ENCODE results near the gene PTPRK. TPM values are rescaled to one million over a fixed set of nuclear protein-coding genes. Genes with fewer than 3 reads are reported as not detected.

The PTPRK gene
- total and polyA plus RNA-seq, 4 donors: 8.2 to 224 (median 42.9) TPM

DNA sequence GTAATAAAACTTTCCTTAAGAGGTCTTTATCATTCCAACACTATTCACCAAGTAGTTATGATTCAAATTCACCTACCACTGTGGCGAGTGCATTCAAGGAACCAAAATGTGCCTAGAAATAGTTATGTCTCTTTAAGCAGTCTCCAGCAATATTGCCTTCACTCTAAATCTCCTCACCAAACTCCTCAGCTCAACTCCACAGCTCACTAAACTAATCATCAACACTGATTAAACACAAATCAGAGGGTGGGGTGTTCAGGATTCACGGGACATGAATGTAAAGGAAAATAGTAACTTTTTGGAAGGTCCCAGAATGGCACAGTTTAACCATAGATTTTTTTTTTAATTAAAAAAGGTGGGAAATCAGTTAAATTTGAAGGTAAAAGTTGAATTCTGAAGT, 549.0 kb downstream of the PTPRK start:
- Histone ChIP-seq H3K27ac (ENCODE audit: low read depth in 1 of 2, low read length in 1 of 2) (no peak overlapping the region), H3K9ac (ENCODE audit: insufficient read depth in 1 of 2, low read length in 2 of 2) (no peak overlapping the region), H3K9me3 (ENCODE audit: control insufficient read depth in 4 of 4, insufficient read depth in 3 of 4, low read length in 3 of 4) (no peaks in the 10 kb centered on the region), H3K4me1 (ENCODE audit: control insufficient read depth in 5 of 5, insufficient read depth in 5 of 5, low read length in 5 of 5) (no peaks in the 10 kb centered on the region), H3K4me3 (no peak overlapping the region), H3K36me3 (ENCODE audit: control insufficient read depth in 4 of 4, insufficient read depth in 4 of 4, low read length in 4 of 4) (peaks cover 8 to 21% (median 16%) of the 10 kb centered on the region in 4 donors), H3K27me3 (ENCODE audit: control insufficient read depth in 3 of 3, insufficient read depth in 3 of 3, low read length in 2 of 3) (no peaks in the 10 kb centered on the region)
- 89 to 91% methylated on average over 2 of the region's 2 CpGs for WGBS, 2 donors
- TF ChIP-seq, protein P1, sequence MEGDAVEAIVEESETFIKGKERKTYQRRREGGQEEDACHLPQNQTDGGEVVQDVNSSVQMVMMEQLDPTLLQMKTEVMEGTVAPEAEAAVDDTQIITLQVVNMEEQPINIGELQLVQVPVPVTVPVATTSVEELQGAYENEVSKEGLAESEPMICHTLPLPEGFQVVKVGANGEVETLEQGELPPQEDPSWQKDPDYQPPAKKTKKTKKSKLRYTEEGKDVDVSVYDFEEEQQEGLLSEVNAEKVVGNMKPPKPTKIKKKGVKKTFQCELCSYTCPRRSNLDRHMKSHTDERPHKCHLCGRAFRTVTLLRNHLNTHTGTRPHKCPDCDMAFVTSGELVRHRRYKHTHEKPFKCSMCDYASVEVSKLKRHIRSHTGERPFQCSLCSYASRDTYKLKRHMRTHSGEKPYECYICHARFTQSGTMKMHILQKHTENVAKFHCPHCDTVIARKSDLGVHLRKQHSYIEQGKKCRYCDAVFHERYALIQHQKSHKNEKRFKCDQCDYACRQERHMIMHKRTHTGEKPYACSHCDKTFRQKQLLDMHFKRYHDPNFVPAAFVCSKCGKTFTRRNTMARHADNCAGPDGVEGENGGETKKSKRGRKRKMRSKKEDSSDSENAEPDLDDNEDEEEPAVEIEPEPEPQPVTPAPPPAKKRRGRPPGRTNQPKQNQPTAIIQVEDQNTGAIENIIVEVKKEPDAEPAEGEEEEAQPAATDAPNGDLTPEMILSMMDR (IDR thresholded peaks at IDR 0.05; ENCODE audit: control extremely low read depth, extremely low read depth): no peak
- ATAC-seq (ENCODE audit: insufficient read depth, low FRiP score): no peak
- DNase-seq: no peak

DNA sequence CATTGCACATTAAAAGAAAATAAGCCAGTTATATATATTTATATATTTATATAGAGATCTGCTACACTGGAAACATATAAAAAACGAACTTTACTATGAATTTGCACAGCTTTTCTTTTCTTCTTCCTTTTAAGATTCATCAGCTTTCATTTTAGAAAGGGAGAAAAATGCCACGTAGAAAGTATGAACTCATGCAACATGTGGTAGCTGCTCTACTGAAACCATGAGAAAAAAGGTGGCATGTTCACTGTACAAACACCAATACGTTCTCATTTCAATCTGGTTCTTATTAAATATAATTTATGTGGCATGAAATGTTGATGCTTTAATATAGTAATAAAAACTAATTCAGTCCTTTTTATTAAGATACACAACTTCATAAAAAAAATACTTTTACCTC, 550.7 kb downstream of the PTPRK start:
- Histone ChIP-seq H3K36me3 (ENCODE audit: control insufficient read depth in 4 of 4, insufficient read depth in 4 of 4, low read length in 4 of 4) (peaks cover 5 to 15% (median 12%) of the 10 kb centered on the region in 4 donors), H3K4me1 (ENCODE audit: control insufficient read depth in 5 of 5, insufficient read depth in 5 of 5, low read length in 5 of 5) (no peaks in the 10 kb centered on the region), H3K9me3 (ENCODE audit: control insufficient read depth in 4 of 4, insufficient read depth in 3 of 4, low read length in 3 of 4) (no peaks in the 10 kb centered on the region), H3K4me3 (no peak overlapping the region), H3K9ac (ENCODE audit: insufficient read depth in 1 of 2, low read length in 2 of 2) (no peak overlapping the region), H3K27ac (ENCODE audit: low read depth in 1 of 2, low read length in 1 of 2) (no peak overlapping the region), H3K27me3 (ENCODE audit: control insufficient read depth in 3 of 3, insufficient read depth in 3 of 3, low read length in 2 of 3) (no peaks in the 10 kb centered on the region)
- TF ChIP-seq, protein P1 (IDR thresholded peaks at IDR 0.05; ENCODE audit: control extremely low read depth, extremely low read depth): no peak
- DNase-seq (no peak), ATAC-seq (ENCODE audit: insufficient read depth, low FRiP score) (no peak)
- 85 to 89% methylated on average over 3 of the region's 3 CpGs for WGBS, 2 donors

DNA sequence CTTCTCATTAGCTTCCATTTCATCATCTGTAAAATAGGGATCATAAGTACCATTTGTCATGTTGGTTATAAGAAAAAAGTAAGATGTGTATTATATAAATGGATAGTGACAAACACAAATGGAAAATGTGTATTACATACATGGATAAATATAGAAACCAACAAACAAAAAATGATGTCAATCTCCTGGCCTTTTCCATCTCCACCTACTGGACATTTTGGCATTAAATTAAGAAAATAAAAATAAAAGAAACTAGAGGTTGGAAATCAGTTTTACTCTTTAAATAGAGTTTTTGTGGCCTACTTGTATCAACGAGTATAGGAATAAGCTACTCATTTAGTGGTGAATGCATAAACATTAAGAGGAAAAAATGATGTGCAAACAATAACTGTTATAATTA, 552.0 kb downstream of the PTPRK start:
- no peak for DNase-seq
- TF ChIP-seq, protein P1 (IDR thresholded peaks at IDR 0.05; ENCODE audit: control extremely low read depth, extremely low read depth): no peak
- no peak overlapping the region for H3K4me3 ChIP-seq
- H3K36me3 ChIP-seq (ENCODE audit: control insufficient read depth in 4 of 4, insufficient read depth in 4 of 4, low read length in 4 of 4): peaks cover 3 to 15% (median 10%) of the 10 kb centered on the region in 4 donors
- no peaks in the 10 kb centered on the region for H3K9me3 ChIP-seq (ENCODE audit: control insufficient read depth in 4 of 4, insufficient read depth in 3 of 4, low read length in 3 of 4)
- H3K4me1 ChIP-seq (ENCODE audit: control insufficient read depth in 5 of 5, insufficient read depth in 5 of 5, low read length in 5 of 5): no peaks in the 10 kb centered on the region
- ATAC-seq (ENCODE audit: insufficient read depth, low FRiP score): no peak
- H3K9ac ChIP-seq (ENCODE audit: insufficient read depth in 1 of 2, low read length in 2 of 2): no peak overlapping the region
- WGBS, 2 donors: 78 to 94% methylated on average over 1 of the region's 1 CpG
- H3K27ac ChIP-seq (ENCODE audit: low read depth in 1 of 2, low read length in 1 of 2): no peak overlapping the region
- no peaks in the 10 kb centered on the region for H3K27me3 ChIP-seq (ENCODE audit: control insufficient read depth in 3 of 3, insufficient read depth in 3 of 3, low read length in 2 of 3)

DNA sequence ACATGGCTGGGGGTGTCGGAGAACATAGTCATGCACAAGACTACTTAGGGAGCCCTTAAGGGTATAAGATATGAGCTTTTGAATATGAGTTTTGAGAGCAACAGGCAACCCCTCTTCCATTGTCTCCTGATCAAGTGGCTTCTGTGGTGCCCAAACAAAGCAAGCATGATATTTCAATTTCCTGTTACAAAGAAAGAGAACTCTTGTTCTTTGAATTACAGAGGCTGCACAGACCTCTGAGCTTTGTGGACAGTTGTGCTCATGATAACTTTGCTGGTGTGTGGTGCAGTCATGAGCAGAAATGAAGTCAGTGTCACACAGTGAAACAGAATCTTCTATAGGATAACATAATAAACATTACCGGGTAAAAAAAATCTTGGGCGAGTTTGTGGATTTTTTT, 552.7 kb downstream of the PTPRK start:
- H3K9ac ChIP-seq (ENCODE audit: insufficient read depth in 1 of 2, low read length in 2 of 2): no peak overlapping the region
- peaks cover 3 to 10% (median 8%) of the 10 kb centered on the region in 4 donors for H3K36me3 ChIP-seq (ENCODE audit: control insufficient read depth in 4 of 4, insufficient read depth in 4 of 4, low read length in 4 of 4)
- DNase-seq (no peak), ATAC-seq (ENCODE audit: insufficient read depth, low FRiP score) (no peak)
- 81 to 95% methylated on average over 3 of the region's 3 CpGs for WGBS, 2 donors
- no peaks in the 10 kb centered on the region for H3K4me1 ChIP-seq (ENCODE audit: control insufficient read depth in 5 of 5, insufficient read depth in 5 of 5, low read length in 5 of 5)
- H3K9me3 ChIP-seq (ENCODE audit: control insufficient read depth in 4 of 4, insufficient read depth in 3 of 4, low read length in 3 of 4): no peaks in the 10 kb centered on the region
- TF ChIP-seq, protein P1 (IDR thresholded peaks at IDR 0.05; ENCODE audit: control extremely low read depth, extremely low read depth): no peak
- no peak overlapping the region for H3K27ac ChIP-seq (ENCODE audit: low read depth in 1 of 2, low read length in 1 of 2)
- no peak overlapping the region for H3K4me3 ChIP-seq
- no peaks in the 10 kb centered on the region for H3K27me3 ChIP-seq (ENCODE audit: control insufficient read depth in 3 of 3, insufficient read depth in 3 of 3, low read length in 2 of 3)

Measured in lung (tissue), 12 donors.